HG03342 (cell line): ENCODE results near the gene ANAPC1.
A peak's percentile ranks its signal among the peaks of the same experiment; 100 is the strongest.
"Not testable (repeated sequence)": the region's sequence is repeated elsewhere in the genome, so short reads cannot be mapped to it uniquely, and the experiment has no call there.

ENCODE experiments used
- ATAC-seq: cut with Tn5 transposase; IDR thresholded peaks from one replicate; pipeline ENCODE4 v1.9.1; 2021; ENCODE audit warnings: mild to moderate bottlenecking, moderate library complexity; ENCODE audit not compliant: unreplicated experiment

ANAPC1 gene

DNA sequence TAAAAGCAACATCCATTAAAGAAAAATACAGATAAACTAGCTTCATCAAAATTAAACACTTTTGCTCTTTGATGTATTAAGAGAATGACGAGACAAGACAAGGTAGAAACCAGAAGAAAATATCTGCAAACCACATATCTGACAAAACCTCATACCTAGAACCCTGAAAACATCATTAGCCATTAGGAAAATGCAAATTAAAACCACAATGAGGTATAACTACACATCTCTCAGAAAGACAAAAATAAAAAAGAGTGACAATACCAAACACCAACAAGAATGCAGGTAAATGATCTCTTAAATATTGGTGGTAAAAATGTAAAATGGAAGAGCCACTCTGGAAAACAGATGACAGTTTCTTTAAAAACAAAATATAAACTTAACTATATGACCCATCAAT is 53.5 kb downstream of the ANAPC1 start:
- ATAC-seq: peak; percentile 66

DNA sequence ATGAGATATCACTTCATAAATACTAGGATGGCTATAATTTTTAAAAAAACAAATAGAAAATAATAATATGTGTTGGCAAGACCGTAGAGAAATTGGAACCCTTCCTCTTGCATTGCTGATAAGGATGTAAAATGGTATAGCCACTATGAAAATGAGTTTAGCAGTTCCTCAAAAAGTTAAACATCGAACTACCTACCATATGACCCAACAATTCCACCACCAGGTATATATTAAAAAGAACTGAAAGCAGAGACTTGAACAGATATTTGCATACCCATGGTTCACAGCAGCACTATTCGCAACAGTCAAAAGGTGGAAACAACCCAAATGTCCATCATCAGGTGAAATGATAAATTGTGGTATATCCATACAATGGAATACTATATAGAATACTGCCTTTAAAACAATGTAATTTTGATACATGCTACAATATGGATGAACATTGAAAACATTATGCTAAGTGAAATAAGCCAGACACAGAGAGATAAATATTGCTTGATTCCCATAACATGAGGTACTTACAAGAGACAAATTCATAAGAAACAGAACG is 55.7 kb downstream of the ANAPC1 start:
- ATAC-seq: not testable (repeated sequence)

DNA sequence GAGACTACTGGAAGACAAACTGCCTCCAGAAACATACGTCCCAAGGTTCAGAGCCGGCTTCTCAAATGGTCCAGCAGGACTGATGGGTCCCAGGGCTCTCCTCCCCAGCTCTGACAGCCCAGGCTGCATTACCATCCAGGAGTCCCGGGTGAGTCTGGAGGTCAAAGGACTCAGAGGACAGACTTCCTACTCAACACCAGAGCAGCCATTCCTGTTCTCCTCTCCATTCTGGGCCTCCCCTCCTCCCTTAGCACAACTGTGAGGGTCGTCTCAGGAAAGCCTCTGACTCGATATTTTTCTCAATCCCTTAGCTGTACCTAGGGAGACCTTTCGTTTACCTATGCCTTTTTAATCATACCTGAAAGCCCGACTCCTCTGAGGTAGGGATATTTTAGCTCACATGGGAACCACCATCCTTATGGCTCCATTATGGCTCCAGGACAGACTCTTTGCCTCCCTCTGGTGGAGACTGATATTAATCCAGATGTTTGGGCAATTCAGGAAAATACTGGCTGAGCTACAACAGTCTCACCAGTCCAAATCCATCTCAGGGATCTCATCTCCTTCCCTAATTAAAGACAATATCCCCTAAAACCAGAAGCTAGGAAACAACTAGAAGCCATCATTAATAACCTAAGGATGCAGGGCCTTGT is 70.9 kb downstream of the ANAPC1 start:
- ATAC-seq: not testable (repeated sequence)

DNA sequence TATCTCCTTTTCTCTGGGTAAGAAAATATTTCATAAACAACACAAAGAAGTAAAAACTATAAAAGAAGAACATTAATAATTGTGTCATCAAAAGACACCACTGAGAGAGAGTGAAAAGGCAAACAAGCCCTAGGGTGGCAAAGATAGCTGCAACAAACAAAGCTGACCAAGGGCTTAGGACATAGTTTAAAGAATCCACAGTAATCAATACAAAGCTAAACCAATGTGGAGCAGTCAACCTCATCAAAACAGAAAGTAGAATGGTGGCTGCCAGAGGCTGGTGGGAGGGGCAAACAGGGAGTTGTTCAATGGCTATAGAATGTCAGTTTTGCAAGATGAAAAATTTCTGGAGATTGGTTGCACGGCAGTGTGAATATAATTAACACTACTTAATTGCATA is 93.4 kb downstream of the ANAPC1 start:
- ATAC-seq: not testable (repeated sequence)

DNA sequence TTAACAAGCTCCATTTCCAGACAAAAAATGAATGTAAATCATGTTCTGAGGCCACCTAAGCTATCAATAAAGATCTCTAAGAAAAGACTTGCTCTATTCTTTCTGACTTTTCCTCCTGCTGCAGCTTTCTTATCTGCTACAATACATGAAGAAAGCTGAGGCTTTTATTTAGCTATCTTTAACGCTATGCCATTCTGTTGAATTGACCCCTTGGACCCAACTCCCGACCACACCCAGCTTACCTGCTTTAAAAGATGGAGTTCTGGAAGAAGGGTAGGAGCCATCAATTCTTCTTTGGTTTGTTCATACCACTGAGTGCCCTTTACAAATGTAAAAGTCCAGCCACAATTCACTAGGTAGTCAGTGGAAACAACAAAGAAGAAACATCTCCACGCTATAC is 99.9 kb downstream of the ANAPC1 start:
- not testable (repeated sequence) for ATAC-seq

DNA sequence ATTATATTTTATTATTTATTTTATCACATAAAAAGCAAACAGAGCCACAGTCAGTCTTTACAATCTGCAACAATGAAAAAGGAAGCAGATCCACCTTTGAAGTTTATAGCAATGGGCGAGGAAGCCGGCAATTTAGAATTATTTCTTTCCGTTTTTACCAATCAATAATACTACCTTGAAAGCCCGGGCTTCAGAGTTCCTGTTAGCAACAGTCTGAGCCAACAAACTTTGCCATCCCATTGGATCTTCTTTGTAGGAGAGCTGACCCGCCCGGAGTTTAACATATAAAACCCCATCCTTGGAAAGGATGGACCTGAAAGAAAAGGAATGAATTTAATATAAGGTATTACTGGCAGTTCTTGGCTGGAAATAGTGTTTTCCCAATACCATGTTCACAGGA is 101.8 kb downstream of the ANAPC1 start:
- not testable (repeated sequence) for ATAC-seq

DNA sequence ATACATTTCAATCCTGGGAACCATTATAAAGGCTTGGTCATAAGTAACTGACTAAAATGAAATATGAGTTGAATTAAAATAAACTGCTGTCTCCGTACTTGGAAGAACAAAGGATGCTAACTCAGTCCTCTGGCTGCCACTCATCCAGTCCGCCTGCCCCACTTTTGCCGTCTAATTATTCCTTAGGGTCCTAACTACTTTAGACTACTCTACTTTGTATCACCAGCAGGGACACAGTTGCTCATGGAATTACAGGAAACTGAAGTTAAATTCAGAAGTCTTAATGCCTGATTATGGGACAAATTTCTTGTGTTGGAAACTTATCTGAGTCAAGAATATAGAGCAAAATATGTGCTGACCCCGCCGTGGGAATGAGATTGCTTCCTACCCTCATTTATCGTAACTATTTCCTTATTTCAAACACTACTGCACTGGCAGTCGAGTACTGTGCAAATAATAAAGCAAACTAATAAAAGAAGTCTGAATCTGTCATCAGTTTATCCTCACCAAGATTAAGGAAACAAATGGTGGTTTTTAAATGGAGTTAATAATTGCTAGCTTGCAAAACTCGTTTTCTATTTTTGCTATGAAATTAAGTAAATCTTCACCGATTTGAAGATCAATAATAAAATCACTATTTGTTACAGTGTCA is 102.4 kb downstream of the ANAPC1 start:
- ATAC-seq: not testable (repeated sequence)

DNA sequence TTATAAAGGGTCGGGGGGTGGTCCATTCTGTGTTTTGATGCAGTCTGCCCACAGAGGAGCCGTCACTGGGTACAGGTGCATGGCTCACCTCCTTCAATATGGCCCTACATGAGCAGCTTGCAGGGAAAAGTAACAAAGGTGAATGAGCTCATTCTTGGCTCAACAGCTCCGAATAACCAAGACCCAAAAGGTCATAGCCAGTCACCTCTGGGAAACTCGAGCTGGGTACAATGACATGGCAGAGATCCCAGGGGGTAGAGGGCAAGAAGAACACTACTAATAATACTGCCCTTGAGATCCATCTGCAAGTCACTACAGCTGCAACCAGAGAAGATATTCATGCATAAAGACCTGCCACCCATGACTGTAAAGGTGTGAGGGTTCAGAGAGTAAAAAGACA is 106.8 kb downstream of the ANAPC1 start:
- not testable (repeated sequence) for ATAC-seq

DNA sequence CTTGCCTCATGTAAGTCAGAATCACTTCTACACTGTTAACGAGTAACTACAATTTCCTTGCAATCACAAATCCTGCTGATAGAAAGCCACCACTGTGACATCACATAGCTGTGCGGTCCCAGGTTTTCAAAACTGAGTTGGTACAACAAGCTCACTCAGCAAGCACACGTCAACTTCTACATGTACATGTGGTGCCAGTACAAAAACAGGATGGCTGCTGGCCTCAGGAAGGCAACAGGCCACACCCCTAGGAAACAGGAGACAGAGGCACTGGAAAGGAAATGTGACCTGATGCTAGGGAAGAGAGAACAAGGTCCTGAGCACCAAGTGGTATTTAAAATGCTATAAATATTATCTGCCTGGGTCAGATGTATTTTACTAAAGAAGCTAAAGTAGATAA is 107.7 kb downstream of the ANAPC1 start:
- not testable (repeated sequence) for ATAC-seq

DNA sequence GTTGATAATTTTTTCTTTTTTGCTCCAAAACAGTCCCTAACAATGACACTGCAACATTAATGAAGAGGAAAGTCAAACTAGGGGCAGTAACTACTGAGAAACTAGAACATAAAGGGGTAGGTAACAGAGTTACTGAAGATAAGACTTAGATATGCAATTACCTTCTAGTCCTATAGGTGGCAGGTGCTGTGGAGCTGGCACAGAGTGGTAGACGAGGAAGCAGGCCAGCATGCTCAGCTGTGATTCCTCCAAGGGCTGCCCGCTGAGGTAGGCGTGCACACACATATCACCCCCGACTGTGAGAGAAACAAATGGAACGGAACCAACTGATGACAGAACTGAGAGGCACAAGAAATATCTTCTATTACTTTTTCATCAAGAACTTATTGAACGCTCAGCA is 111.8 kb downstream of the ANAPC1 start:
- not testable (repeated sequence) for ATAC-seq

DNA sequence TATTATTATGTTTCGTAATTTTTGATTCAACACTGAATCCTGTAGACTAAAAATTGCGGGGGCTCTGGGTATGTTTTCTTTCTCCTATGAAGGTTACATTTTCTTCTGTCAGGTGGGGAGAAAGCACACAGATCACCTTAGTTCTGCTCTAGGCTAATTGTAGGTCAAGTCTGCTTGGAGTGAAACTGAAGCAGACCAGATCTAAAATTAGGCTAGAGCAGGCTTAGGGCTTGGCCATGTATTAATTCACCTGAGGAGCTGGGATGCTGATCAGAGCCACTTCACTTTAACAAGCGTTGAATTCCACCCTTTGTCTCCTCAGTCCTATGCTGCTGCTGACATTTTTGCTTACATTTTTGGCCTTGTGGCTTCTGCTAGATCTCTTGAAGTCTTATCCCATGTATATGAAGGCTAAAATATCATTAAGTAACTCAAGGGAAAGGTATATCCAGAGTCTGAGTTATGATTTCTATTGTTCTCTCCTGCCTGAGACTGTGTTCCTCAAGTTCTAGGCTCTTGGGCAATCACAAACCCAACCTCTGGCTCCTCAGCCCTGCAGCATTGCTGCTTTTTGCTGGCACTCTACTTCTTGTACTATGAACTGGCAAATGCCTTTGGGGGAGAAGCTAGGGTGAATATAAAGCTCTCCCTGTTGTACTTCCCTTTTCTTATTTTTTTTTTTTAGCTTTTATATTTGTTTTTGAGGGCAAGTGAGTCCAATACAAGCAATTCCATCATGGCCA is 112.9 kb downstream of the ANAPC1 start:
- ATAC-seq: not testable (repeated sequence)

DNA sequence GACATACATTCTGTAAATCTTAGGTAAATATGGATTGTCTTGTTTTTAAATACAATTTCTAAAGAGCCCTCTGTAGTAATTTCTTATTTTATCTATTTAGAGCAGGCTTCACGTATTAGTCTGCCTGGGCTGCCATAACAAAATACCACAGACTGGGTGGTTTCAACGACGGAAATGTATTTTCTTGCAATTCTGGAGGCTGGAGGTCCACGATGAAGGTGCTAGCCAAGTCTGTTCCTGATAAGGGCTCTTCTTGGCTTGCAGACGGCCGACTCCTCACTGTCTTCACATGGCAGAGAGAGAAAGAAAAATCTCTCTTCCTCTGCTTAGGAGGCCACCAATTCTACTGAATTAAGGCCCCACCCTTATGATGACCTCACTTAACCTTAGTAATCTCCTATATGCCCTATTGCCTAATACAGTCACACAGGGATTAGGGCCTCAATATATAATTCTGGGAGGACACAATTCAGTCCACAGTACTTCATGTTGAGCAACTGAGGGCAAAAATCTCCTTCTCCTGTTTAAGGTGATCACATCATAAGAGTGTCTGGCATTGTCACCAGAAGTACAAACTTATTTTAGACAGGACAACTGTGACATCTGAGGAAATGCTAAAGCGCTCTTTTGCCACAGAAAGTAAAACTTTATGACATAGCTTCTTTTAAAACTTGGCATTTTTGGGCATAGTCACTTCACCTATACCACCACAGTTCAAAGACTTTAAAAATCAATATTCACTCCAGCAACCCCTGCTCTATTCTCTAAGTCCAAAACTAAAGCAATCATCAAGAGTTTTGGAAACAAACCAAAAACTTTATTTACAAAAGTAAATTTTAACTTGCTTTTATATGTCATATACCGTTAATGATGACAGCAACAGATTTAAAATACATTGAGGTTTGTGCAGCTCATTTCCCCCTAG is 115.5 kb downstream of the ANAPC1 start:
- ATAC-seq: not testable (repeated sequence)

DNA sequence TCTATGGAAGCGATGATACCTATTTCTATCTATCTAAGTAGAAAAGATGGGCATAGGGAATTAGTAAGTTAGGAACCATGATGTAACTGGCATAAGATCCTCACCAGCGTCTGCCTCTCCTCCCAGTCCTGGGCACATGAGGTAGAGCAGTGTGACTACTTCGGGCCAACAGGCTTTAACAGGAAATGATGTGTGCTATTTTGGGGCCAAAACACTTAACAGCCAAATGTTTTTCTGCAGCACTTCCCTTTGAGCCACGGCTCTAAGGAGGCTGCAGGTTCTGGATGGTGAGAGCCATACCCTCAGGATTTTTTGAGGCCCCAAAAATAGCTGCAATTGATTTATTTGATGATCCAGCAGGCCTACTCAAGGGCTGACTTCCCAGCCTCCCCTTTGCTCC is 116.9 kb downstream of the ANAPC1 start:
- not testable (repeated sequence) for ATAC-seq

DNA sequence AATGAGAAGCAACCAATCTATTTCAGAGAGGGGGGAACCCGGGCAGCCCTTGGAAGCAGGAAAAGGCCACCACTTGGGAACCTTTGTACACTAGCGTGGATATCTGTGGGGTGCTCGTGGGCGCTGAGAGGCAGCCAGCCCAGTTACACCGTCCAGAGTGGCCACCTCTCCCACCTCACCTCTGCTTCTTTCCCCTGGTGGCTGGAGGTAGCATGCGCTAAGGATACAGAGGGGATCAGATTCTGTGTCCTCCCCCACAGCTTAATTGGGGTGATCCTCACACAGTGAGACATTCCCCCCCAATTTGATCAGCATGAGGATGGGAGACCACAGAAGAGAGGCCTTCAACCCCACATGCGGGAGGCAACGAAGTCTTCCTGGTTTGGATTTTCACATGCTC is 117.7 kb downstream of the ANAPC1 start:
- not testable (repeated sequence) for ATAC-seq

DNA sequence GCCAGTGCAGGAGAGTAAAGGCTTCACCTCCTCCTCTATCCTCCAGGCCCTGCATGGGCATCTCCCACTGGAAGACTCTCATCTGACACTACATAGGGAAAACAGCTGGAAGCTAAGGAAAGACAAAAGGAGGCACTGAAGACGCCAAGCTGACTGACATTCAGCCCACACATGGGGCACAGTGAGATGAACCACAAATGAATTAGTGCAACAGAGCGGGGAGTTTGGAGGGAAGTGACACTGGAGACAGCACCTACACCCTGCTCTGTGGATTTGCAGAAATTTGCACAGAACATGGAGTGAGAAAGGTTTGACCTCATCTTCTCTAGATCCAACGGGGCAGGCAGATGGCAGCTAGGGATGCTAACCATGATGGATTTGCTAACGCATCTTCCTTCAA is 119.8 kb downstream of the ANAPC1 start:
- not testable (repeated sequence) for ATAC-seq

DNA sequence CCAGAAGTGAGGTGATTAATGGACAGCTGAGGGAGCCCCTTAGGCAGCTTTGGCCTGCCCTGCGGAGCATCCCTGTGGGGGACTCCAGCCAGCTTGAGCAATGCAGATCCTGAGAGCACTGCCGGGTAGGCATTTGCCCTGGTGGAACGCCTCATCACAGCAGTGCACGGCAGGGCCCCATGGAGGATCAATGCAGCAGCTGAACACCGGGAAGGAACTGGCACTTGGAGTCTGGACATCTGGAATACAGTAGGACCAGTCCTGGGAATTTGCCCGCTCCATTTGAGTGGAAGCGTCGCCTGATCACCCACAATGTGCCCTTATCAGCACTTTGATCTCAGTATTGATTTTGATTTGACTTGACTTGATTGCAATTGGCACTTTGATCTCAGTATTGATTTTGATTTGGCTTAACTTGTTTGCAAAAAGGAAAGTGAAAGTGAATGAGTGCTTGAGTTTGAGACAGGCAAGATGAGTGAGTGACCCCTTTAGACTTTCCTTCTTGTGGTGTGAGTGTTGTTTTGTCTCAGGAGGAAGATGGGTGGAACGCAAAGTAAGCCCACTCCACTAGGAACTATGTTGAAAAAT is 123.2 kb downstream of the ANAPC1 start:
- ATAC-seq: not testable (repeated sequence)

DNA sequence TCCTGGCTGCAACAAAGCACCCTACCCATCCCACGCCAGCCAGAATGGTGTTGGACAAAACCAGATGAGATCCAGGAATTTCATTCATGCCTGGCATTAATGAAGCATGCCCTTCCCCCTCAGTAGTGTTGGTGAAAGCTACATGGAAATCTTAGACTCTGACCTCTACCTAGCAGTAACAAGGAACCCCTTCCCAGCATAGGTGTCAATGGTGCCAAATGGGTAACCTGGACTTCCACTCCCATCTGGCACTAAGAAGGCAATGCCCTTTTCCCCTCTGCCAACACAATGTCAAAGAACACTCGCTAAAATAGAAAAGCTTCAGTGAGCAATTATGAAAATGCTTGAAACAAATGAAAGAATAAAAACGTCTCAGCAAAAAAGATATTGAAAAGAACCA is 131.5 kb downstream of the ANAPC1 start:
- not testable (repeated sequence) for ATAC-seq

DNA sequence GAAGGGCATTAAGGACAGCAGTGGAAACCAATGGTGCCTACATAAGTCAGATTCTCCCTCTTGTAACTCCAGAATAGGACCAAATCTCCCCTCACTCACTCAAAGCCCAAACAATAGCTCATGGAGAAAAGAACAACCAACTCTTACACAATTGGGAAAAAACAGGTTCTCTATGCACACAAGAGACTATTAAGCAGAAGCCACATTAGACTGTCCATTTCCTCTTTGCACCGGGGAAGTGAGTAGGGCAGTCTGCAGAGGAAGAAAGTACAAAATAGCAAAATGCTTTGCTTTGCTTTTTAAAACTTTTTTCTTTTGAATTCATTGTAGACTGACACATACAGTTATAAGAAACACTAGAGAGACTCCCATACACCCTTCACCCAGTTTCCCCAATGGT is 133.4 kb downstream of the ANAPC1 start:
- not testable (repeated sequence) for ATAC-seq

DNA sequence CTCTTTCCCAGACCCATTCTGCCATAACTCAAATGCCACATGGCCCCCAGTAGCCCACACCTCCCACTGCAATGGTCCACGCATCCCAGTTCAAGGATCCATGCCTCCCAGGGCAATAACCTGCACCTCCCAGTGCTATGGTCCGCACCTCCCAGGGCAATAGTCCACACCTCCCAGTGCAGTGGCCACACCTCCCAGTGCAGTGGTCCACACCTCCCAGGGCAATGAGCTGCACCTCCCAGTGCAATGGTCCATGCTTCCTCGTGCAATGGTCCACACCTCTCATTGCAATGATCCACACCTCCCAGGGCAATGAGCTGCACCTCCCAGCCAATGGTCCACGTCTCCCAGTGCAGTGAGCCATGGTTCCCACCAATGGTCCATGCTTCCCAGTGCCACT is 135.6 kb downstream of the ANAPC1 start:
- not testable (repeated sequence) for ATAC-seq
